Large intestine (tissue), 3 donors: ENCODE results near the gene CIB1. TPM values are rescaled to one million over a fixed set of nuclear protein-coding genes. Genes with fewer than 3 reads are reported as not detected.

Experiments
- DNase-seq, 2 donors: peaks; one replicate each; pipeline versions ENCODE4 v3.0.0 to v3.0.0-alpha.2; 2013
- H3K27ac ChIP-seq: one replicate; pipeline ENCODE4 v1.5.1; 2013; ENCODE audit warnings: low read length
- H3K27me3 ChIP-seq: 2 replicates; pipeline ENCODE4 v1.6.1; 2013; ENCODE audit warnings: low read length; ENCODE audit not compliant: control insufficient read depth, insufficient read depth
- H3K36me3 ChIP-seq: 2 replicates; pipeline ENCODE4 v1.6.1; 2013; ENCODE audit warnings: low read length; ENCODE audit not compliant: control insufficient read depth, insufficient read depth
- H3K4me1 ChIP-seq: one replicate; pipeline ENCODE4 v1.6.1; 2013; ENCODE audit warnings: low read length; ENCODE audit not compliant: control insufficient read depth, insufficient read depth
- H3K4me3 ChIP-seq: one replicate; pipeline ENCODE4 v1.5.1; 2013; ENCODE audit warnings: low read length
- H3K9me3 ChIP-seq: one replicate; pipeline ENCODE4 v1.6.1; 2013; ENCODE audit warnings: mild to moderate bottlenecking, low read depth, low read length, moderate library complexity; ENCODE audit not compliant: control insufficient read depth
- WGBS: methylation state at CpG from one replicate; pipeline ENCODE4 v1.1.5; 2013; ENCODE audit warnings: low lambda C conversion rate; ENCODE audit not compliant: insufficient coverage; 5-methylcytosine and 5-hydroxymethylcytosine counted together
- polyA plus RNA-seq: library from polyadenylated mRNA; unstranded; fragments of 120-200 nt; gene quantifications from one replicate; pipeline ENCODE4 v1.2.1, GENCODE V29; 2013

The CIB1 gene
- polyA plus RNA-seq, 1 donor, result 87.1 TPM

GRCh38 chr15:90217671-90218394 lies 15.9 kb downstream of the CIB1 start:
- Histone ChIP-seq H3K4me1 (peaks cover 13% of the 10 kb centered on the region), H3K27me3 (no peaks in the 10 kb centered on the region), H3K9me3 (no peaks in the 10 kb centered on the region), H3K27ac (no peak overlapping the region), H3K36me3 (peaks cover 43% of the 10 kb centered on the region), H3K4me3 (no peak overlapping the region)
- no peak for DNase-seq
- WGBS, result no CpG with 5 or more reads among the region's 9 CpGs

GRCh38 chr15:90214553-90215196 lies 19.1 kb downstream of the CIB1 start:
- Histone ChIP-seq H3K27me3 (no peaks in the 10 kb centered on the region), H3K4me3 (no peak overlapping the region), H3K9me3 (no peaks in the 10 kb centered on the region), H3K36me3 (peaks cover 41% of the 10 kb centered on the region), H3K4me1 (peaks cover 36% of the 10 kb centered on the region), H3K27ac (peak overlapping the region; percentile 44)
- WGBS, result no CpG with 5 or more reads among the region's 8 CpGs
- DNase-seq, result no peak

- Histone ChIP-seq H3K27me3 (no peaks in the 10 kb centered on the region), H3K4me1 (peaks cover 36% of the 10 kb centered on the region), H3K4me3 (no peak overlapping the region), H3K27ac (peak overlapping the region; percentile 95), H3K36me3 (peaks cover 38% of the 10 kb centered on the region), H3K9me3 (no peaks in the 10 kb centered on the region)
- peak in 1 of 2 donors; percentile 31 for DNase-seq
- no CpG with 5 or more reads among the region's 11 CpGs for WGBS
Observed at GRCh38 chr15:90213818-90214204, 19.9 kb downstream of the CIB1 start.

GRCh38 chr15:90213122-90213817 lies 20.5 kb downstream of the CIB1 start:
- peak; percentile 40 to 79 for DNase-seq
- Histone ChIP-seq H3K27me3 (no peaks in the 10 kb centered on the region), H3K4me3 (no peak overlapping the region), H3K4me1 (peaks cover 36% of the 10 kb centered on the region), H3K36me3 (peaks cover 35% of the 10 kb centered on the region), H3K27ac (peak overlapping the region; percentile 95), H3K9me3 (no peaks in the 10 kb centered on the region)
- WGBS, result 100% methylated on average over 1 of the region's 12 CpGs

- DNase-seq, result peak in 1 of 2 donors; percentile 22
- H3K4me1 ChIP-seq, result peaks cover 36% of the 10 kb centered on the region
- no CpG with 5 or more reads among the region's 35 CpGs for WGBS
Observed at GRCh38 chr15:90212221-90213098, 21.3 kb downstream of the CIB1 start.

GRCh38 chr15:90211440-90212143 lies 22.1 kb downstream of the CIB1 start:
- DNase-seq, result peak; percentile 91 to 97
- no peaks in the 10 kb centered on the region for H3K27me3 ChIP-seq
- no CpG with 5 or more reads among the region's 13 CpGs for WGBS
- peaks cover 33% of the 10 kb centered on the region for H3K36me3 ChIP-seq
- H3K4me3 ChIP-seq, result no peak overlapping the region
- peak overlapping the region; percentile 95 for H3K27ac ChIP-seq
- H3K9me3 ChIP-seq, result no peaks in the 10 kb centered on the region
- H3K4me1 ChIP-seq, result peaks cover 36% of the 10 kb centered on the region

More at GRCh38 chr15:90212221-90213098, 21.3 kb downstream of the CIB1 start:
- H3K9me3 ChIP-seq, result no peaks in the 10 kb centered on the region
- H3K4me3 ChIP-seq, result no peak overlapping the region
- H3K27me3 ChIP-seq, result no peaks in the 10 kb centered on the region
- peak overlapping the region; percentile 95 for H3K27ac ChIP-seq
- peaks cover 28% of the 10 kb centered on the region for H3K36me3 ChIP-seq

- peaks cover 36% of the 10 kb centered on the region for H3K4me1 ChIP-seq
- no CpG with 5 or more reads among the region's 9 CpGs for WGBS
Observed at GRCh38 chr15:90211009-90211408, 22.7 kb downstream of the CIB1 start.

GRCh38 chr15:90210593-90210992 lies 23.1 kb downstream of the CIB1 start:
- no peaks in the 10 kb centered on the region for H3K9me3 ChIP-seq
- H3K4me3 ChIP-seq, result no peak overlapping the region
- DNase-seq, result peak in 1 of 2 donors; percentile 9
- no peaks in the 10 kb centered on the region for H3K27me3 ChIP-seq
- peaks cover 36% of the 10 kb centered on the region for H3K4me1 ChIP-seq
- H3K36me3 ChIP-seq, result peaks cover 40% of the 10 kb centered on the region
- no CpG with 5 or more reads among the region's 8 CpGs for WGBS
- H3K27ac ChIP-seq, result peak overlapping the region; percentile 95

More at GRCh38 chr15:90211009-90211408, 22.7 kb downstream of the CIB1 start:
- DNase-seq, result no peak
- H3K27ac ChIP-seq, result peak overlapping the region; percentile 95
- no peak overlapping the region for H3K4me3 ChIP-seq
- H3K9me3 ChIP-seq, result no peaks in the 10 kb centered on the region
- H3K36me3 ChIP-seq, result peaks cover 36% of the 10 kb centered on the region
- no peaks in the 10 kb centered on the region for H3K27me3 ChIP-seq

GRCh38 chr15:90209591-90209990 lies 24.1 kb downstream of the CIB1 start:
- Histone ChIP-seq H3K4me1 (peaks cover 36% of the 10 kb centered on the region), H3K27ac (no peak overlapping the region), H3K4me3 (no peak overlapping the region), H3K9me3 (no peaks in the 10 kb centered on the region), H3K27me3 (no peaks in the 10 kb centered on the region), H3K36me3 (peaks cover 47% of the 10 kb centered on the region)
- DNase-seq, result peak in 1 of 2 donors; percentile 1
- WGBS, result no CpG with 5 or more reads among the region's 9 CpGs
